ENCODE results near the gene ADCY4.

Gene ADCY4

GRCh38 chr14:24368212-24368561 lies 33.3 kb upstream of the ADCY4 start:
- peak overlapping the region; percentile 89 for H3K4me3 Mint-ChIP-seq
- H3K4me1 Mint-ChIP-seq: peaks cover 52% of the 10 kb centered on the region
- peak overlapping the region; percentile 96 for H3K27ac Mint-ChIP-seq
- H3K36me3 Mint-ChIP-seq (ENCODE audit: low read depth): peaks cover 18% of the 10 kb centered on the region
- peaks cover 8% of the 10 kb centered on the region for H3K27me3 Mint-ChIP-seq (ENCODE audit: low read depth, poor library complexity)
- peak; percentile 61 for DNase-seq
- H3K9me3 Mint-ChIP-seq: no peaks in the 10 kb centered on the region
- TF ChIP-seq CTCF (IDR thresholded peaks at IDR 0.05): no peak

GRCh38 chr14:24367514-24368211 lies 32.8 kb upstream of the ADCY4 start, which contains the start of gene NFATC4:
TSS of gene NFATC4 (plus strand) at chr14:24368184. CDS start at chr14:24368341, 157 bp downstream.
- DNase-seq: peak; percentile 73
- Mint-ChIP-seq H3K27ac (peak within 1 kb of the TSS; percentile 96), H3K4me1 (peaks cover 47% of the 10 kb centered on the region), H3K4me3 (peak within 1 kb of the TSS; percentile 89), H3K9me3 (no peaks in the 10 kb centered on the region), H3K36me3 (ENCODE audit: low read depth) (peaks cover 13% of the 10 kb centered on the region), H3K27me3 (ENCODE audit: low read depth, poor library complexity) (peaks cover 13% of the 10 kb centered on the region)
- no peak for TF ChIP-seq CTCF (IDR thresholded peaks at IDR 0.05)

GRCh38 chr14:24366721-24367513 lies 32.0 kb upstream of the ADCY4 start:
- no peaks in the 10 kb centered on the region for H3K9me3 Mint-ChIP-seq
- peaks cover 39% of the 10 kb centered on the region for H3K4me1 Mint-ChIP-seq
- peaks cover 5% of the 10 kb centered on the region for H3K36me3 Mint-ChIP-seq (ENCODE audit: low read depth)
- H3K27ac Mint-ChIP-seq: peak overlapping the region; percentile 96
- H3K4me3 Mint-ChIP-seq: peak overlapping the region; percentile 89
- peaks cover 19% of the 10 kb centered on the region for H3K27me3 Mint-ChIP-seq (ENCODE audit: low read depth, poor library complexity)
- DNase-seq: peak; percentile 89
- no peak for TF ChIP-seq CTCF (IDR thresholded peaks at IDR 0.05)

- H3K27me3 Mint-ChIP-seq (ENCODE audit: low read depth, poor library complexity): peaks cover 25% of the 10 kb centered on the region
- H3K4me1 Mint-ChIP-seq: peaks cover 34% of the 10 kb centered on the region
- no peak for TF ChIP-seq CTCF (IDR thresholded peaks at IDR 0.05)
- peak overlapping the region; percentile 79 for H3K27ac Mint-ChIP-seq
- no peak for DNase-seq
- H3K36me3 Mint-ChIP-seq (ENCODE audit: low read depth): no peaks in the 10 kb centered on the region
- H3K4me3 Mint-ChIP-seq: peak overlapping the region; percentile 89
- H3K9me3 Mint-ChIP-seq: no peaks in the 10 kb centered on the region
Measured at GRCh38 chr14:24366413-24366720, 31.5 kb upstream of the ADCY4 start.

GRCh38 chr14:24365600-24366412 lies 30.9 kb upstream of the ADCY4 start:
- Mint-ChIP-seq H3K27me3 (ENCODE audit: low read depth, poor library complexity) (peaks cover 30% of the 10 kb centered on the region), H3K36me3 (ENCODE audit: low read depth) (no peaks in the 10 kb centered on the region), H3K4me1 (peaks cover 28% of the 10 kb centered on the region), H3K27ac (peak overlapping the region; percentile 79), H3K9me3 (no peaks in the 10 kb centered on the region), H3K4me3 (peak overlapping the region; percentile 89)
- peak; percentile 81 for DNase-seq
- TF ChIP-seq CTCF (IDR thresholded peaks at IDR 0.05): peak; percentile 74

Measured in nephron progenitor cell (in vitro differentiated cells).